ENCODE measurements around the gene TMEM176B. TPM values are rescaled to one million over a fixed set of nuclear protein-coding genes. Genes with fewer than 3 reads are reported as not detected.
"Not testable (repeated sequence)": the region's sequence is repeated elsewhere in the genome, so short reads cannot be mapped to it uniquely, and the experiment has no call there.

Gene TMEM176B
- total RNA-seq, 1 experiment from 2014 or later: not detected

DNA sequence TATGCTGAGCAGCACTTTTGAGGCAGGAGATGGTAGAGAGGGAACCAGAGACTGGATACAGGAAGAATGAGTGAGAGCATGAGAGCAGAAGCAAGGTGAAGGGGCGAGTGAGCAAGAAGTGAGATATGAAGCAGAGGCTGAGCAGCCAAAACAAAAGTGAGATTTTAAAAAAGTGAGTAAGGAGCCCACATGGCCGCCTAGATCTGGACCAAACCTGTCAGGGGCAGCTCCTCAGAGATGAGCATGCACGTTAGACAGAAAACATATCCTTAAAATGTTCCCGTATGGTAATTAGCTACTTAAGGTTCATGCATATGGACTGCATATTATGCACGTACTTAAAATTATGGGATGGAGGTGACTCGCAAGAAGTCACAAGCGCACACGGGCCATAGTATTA lies 22.9 kb upstream of the TMEM176B start:
- no peak for DNase-seq (ENCODE audit: low spot score)

DNA sequence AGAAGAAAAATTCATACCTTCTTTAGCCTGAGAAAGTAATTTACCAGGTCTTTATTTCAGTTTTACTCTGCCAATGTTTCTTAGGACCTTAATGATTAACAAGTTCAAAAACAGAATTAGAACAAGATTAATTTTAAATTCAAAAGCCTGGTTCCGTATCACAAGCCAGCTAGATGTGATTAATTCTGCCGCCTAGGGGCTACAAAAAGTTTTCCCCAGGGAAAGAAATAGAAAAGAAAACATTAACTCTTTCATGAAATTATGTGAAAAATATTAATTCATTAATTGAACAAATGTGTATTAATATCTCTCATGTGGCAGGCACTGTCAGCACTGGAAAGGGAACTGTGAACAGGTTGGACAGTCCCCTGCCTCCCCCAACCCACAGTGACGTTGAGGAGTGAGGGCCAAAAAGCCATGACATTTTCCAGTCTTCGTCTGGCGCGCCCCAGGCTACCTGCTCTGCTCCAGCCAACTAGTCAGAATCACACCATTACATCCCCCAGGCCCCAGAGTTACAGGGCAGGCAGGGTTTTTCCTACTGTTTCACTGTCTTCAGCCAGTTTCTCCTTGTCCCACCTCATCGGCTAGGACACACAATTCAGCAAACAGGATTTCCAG lies 20.5 kb upstream of the TMEM176B start:
- no peak for DNase-seq (ENCODE audit: low spot score)

DNA sequence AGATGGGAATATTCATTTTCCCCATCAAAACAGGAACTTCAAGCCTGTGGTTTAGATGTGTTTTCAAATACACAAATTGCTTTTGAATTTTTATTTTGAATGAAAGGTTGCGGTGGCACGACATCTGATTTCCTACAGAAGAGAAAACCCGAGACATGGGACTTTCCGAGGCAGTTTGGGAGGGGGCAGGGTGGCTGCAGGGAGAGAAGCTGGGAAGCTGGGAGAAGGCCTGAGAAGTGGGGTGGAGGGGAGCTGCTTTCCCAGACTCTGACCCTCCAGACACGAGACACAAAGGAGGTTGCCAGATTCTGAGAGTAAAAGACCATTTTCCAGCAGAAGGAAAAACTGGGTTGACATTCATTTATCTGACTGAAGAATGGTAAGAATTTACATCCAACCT lies 20.0 kb upstream of the TMEM176B start:
- DNase-seq (ENCODE audit: low spot score): no peak

DNA sequence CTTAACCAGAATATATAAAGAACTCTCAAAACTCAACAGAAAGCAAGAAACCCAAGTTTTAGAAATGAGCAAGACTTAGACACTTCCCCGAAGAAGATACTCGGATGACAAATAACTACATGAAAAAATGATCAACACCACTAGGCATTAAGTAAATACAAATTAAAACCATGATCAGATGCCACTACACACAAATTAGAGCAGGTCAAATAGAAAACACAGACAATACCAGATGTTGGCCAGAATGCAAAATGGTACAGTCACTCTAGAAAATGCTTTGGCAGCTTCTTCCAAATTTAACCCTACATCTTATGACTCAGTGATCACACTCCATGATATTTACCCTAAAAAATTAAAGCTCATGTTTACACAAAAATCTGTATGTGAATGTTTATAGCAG lies 18.8 kb upstream of the TMEM176B start:
- DNase-seq (ENCODE audit: low spot score): no peak

DNA sequence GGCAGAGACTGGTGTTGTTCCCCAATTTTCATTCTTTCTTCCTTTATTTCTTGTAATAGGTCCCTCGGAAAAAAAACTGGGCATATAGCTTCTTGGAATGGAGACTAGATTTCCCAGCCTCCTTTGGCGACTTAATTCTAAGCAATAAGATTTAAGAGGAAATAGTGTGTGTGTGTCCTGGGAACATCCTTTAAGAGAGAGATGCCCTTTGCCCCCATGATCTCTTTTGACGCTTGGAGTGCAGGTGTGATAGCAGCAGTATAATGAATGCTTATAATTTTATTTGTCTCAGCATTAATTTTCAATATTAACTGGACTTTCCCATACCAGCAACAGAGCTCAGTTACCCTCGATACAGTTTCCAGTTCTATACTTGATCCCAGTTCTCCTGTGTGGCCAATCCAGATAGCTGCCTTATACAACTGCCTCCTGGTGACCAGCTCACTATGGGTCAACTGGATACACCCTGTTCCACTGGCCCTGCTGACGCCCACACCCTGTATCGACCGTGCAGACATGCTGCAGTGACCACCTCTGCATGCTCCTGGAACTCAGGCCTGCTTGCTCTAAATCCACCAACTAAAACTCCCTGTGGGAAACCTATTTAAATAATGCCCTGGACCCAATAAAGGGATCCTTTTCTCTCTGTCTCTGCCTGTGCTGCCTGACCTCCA lies 14.3 kb upstream of the TMEM176B start:
- DNase-seq (ENCODE audit: low spot score): no peak

DNA sequence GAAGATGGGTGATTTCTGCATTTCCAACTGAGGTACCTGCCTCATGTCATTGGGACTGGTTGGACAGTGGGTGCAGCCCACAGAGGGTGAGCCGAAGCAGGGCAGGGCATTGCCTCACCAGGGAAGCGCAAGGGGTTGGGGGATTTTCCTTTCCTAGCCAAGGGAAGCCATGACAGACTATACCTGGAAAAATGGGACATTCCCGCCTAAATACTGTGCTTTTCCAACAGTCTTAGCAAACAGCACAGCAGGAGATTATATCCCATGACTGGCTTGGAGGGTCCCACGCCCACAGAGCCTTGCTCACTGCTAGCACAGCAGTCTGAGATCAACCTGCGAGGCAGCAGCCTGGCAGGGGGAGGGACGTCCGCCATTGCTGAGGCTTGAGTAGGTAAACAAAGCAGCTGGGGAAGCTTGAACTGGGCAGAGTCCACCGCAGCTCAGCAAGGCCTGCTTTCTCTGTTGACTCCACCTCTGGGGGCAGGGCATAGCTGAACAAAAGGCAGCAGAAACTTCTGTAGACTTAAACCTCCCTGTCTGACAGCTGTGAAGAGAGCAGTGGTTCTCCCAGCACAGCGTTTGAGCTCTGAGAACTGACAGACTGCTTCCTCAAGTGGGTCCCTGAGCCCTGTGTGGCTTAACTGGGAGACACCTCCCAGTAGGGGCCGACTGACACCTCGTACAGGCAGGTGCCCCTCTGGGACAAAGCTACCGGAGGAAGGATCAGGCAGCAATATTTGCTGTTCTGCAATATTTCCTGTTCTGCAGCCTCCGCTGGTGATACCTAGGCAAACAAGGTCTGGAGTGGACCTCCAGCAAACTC lies 7.7 kb upstream of the TMEM176B start:
- not testable (repeated sequence) for DNase-seq (ENCODE audit: low spot score)

DNA sequence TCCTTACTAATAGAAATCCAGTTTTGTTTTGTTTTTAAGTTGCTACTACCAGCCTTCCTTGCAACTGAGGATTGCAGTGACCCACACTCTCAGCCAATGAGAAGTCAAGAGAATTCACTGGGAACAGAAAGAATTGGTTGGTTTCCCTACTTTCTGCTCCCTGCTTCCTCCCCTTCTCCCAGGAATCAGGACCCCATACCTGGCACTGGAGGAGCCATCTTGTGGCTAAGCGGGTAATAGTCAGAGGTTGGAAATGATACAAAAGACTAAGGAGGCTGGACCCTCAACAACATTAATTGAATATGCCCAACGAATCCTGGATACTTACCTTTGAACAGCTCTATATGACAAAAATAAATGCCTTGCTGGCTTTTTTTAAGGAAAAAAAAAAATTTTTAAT lies 6.7 kb upstream of the TMEM176B start:
- no peak for DNase-seq (ENCODE audit: low spot score)

DNA sequence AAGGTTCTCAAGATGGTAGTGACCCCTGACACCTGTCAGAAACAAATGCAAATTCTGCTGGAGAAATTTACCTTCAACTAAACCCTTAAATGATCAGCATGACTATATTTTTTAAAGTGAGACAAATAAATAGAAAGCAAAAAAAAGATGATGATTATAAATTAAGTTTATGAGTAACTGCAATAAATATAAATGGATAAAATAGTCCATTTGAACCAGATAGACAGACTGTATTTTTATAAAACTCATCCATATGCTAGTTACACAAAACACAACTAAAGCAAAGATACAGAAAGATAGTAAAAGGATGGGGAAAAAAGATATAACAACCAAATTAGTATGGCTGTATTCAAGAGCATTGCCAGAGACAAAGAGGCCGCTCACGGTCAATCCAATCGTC lies 6.3 kb upstream of the TMEM176B start:
- DNase-seq (ENCODE audit: low spot score): no peak

DNA sequence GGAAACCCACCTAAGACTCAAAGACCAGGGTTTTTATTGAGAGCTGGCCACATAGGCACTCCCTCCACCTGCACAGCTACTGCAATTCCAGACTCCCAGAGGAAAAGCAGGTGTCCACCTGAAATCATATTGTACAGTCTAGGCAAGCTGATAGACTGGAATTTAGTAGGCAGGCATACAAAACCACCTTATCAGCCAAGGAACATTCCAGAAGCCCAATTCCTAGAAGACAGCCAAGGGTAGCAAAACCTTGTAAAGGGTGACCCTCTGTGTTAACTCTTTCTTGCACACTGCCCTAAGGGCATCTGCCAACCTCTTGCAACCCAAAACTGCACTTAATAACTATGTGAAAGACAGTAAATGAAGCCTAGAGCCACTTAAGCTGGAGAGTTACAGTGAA lies 5.7 kb upstream of the TMEM176B start:
- DNase-seq (ENCODE audit: low spot score): no peak

DNA sequence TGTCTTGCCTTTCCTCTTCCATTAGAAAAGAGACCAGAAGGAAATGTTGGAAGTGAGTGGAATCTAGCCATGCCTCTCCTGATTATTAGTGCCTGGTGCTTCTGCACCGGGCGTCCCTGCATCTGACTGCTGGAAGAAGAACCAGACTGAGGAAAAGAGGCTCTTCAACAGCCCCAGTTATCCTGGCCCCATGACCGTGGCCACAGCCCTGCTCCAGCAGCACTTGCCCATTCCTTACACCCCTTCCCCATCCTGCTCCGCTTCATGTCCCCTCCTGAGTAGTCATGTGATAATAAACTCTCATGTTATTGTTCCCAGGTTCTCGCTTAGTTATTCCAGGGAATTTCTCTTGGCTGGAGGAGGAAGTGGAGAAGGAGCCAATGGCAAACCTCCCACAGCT lies 4.6 kb upstream of the TMEM176B start:
- DNase-seq (ENCODE audit: low spot score): no peak

DNA sequence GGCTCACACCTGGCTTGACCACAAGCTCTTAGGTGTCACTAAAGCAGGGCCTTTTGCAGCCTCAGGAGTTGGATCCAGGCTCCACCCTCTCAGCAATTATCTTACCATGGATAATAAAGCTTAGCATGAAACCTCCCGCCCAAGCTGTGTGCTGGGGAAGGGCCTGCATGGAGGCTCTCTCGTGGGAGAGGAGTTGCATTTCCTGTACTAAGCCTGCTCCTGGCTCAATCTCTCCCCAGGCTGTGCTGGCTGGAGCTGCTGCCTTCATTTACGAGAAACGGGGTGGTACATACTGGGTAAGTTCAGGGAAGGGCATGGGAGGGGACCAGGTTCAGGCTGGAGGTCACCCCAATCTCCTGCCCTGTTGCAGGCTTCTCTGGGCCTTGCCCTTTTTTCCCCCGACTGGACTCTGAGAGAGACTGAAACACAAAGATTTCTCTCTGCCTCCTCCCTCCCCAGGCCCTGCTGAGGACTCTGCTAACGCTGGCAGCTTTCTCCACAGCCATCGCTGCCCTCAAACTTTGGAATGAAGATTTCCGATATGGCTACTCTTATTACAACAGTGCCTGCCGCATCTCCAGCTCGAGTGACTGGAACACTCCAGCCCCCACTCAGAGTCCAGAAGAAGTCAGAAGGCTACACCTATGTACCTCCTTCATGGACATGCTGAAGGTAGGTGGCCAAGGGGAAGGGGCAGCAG lies 3.1 kb upstream of the TMEM176B start:
- DNase-seq (ENCODE audit: low spot score): no peak

DNA sequence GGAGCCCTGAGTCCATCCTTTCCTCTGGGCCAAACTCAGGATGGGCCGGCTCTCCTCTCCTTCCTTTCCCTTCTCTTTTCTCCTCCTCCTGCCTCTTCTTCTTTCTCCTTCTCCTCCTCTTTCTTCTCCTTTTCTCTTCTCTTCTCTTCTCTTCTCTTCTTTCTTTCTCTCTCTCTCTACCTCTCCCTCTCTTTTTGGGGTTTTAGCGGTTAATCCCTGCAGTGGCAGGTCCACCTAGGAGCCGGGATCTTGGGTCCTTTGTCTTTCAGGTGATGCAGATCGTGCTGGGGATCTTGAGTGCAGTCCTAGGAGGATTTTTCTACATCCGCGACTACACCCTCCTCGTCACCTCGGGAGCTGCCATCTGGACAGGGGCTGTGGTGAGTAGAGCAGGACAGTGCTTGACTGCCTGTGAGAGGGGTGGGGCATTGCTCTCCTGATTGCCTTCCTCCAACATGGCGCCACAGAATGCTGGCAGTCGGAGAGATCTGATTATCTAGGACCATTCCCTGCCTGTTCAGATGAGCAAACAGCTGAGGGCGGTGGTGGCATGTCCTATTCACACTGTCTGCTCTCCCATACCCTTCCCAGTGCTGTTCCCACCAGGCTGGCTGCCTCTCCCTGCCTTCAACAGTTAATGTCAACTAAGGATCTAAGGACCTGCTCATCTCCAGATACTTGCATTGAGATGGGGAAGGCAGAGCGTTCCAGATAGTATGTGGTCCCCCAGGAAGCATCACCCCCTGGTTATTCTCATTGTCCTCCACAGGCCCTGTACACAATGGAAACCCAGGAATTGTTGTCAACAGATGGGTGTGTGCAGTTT lies 2.0 kb upstream of the TMEM176B start:
- DNase-seq (ENCODE audit: low spot score): no peak

DNA sequence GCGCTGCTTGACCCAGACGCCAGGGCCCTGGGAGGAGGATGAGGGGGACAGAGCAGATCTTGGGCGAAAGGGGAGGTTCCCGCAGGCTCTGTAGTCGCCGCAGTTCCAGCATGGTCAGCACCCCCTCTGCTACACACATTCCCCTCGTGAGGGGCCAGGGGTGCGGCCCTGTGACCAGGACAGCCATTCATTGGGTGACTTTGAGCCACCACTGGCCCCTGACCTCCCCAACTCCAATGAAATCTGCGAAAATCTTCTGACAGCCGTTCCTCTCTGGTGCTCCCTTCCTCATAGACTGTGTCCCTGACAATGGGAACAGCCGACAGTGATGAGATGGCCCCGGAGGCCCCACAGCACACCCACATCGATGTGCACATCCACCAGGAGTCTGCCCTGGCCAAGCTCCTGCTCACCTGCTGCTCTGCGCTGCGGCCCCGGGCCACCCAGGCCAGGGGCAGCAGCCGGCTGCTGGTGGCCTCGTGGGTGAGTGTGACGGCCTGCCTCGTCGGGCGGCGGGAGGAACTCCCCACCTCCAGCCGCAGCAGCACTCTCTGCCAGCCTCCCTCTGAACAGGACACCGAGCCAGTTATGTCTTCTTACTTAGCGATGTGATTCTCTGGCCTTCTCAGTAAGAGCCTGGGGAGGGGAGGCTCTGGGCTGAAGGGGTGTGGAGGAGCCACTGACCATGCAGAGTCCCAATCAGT lies 1.2 kb upstream of the TMEM176B start:
- no peak for DNase-seq (ENCODE audit: low spot score)

DNA sequence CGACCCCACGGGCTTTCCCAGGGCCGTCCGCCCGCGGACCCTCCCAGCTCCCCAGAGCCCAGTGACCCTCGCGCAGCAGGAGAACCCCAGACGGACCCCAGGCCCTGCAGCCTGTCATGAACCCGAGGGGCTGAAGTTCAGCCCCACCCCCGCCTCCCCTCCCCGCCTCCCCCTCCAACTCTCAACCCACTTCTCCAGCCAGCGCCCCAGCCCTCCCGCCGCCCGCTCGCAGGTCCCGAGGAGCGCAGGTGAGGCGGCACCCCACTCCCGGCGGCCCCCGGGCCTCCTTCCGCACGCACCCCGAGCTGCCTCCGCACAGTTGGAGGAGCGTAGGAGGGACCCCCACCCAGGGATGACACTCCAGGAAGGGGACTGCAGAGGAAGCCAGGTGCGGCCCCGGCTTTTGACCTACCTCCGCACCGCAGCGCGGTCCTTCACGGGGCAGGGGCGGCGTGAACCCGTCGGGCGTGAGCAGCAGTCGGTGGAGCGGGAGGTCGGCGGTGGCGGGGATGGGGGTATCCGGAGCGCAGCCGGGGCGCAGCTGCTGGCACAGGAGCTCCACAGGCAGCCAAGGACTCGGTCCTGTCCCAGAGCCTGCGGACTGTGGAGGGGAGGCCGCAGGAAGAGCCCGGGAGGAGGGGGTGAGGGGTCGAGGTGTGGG lies 547 bp upstream of the TMEM176B start, which contains the start of gene TMEM176A:
TMEM176A (plus strand) TSS at position 189 of the 661 bp plus-strand sequence. CDS start 782 bp downstream, outside the sequence.
- no peak for DNase-seq (ENCODE audit: low spot score)

DNA sequence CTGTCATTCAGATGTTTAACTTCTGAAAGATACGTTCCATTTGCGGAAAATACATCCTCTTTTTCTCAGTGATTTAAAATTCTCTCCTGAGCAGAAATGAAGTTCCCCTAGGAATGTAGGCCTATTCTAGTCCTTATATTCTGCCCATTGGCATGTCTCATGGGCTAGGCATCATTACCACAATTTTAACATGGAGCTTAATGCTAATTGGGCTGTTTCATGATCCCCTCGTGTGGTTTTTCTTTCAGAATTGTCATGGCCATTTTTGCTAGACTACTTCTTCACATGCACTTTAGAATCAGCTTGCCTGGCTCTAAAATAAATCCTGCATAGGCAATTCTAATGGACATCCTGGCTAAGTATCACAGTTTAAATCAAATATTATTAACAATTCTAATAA lies 1.0 kb downstream of the TMEM176B start:
- DNase-seq (ENCODE audit: low spot score): no peak

DNA sequence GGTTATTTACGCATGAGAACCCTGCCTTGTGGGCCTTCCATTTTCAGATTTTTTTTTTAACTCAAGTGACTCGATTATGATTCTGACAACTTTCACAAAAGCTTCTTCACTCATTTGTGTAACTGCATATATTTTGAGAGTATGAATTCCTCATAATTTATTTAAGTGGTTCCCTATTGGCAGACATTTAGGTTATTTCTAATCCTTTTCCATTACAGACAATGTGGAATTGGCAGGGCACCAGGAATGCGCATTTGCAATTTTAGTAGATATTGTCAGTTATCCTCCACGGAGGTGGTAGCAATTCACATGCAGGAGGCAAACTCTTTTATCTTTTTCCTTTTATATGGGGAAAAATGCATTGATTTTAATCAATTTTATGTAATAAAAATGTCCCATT lies 2.5 kb downstream of the TMEM176B start:
- no peak for DNase-seq (ENCODE audit: low spot score)

DNA sequence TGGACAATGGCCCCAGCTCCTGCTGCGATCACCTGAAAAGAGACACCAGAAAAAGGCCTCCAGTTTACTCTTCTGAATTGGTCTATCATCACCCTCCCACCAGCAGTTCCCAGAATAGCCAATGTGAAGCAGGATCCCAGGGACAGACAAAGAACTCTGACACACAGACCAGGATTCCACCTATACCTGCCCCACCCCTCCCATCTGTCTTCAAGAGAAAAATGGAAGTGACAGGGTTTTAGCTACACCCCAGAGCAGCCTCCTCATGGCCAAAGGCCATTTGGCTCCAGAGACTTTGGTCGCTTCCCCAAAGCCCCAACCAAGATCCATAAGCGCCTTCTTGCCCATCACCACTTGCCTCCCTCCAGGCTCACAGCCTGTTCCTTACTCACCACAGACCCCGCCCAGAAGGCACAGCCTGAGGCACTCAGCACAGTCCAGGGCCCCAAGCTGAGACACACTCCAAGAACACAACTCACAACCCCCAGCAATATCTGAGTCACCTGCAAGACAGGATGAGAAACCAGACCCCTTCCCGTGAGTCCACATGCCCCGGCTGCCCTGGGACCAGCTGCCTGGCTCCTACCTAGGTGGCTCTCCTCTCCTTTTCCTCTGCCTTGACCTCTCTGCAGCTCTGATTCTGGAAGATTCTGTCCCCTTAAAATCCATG lies 6.5 kb downstream of the TMEM176B start:
- no peak for DNase-seq (ENCODE audit: low spot score)

DNA sequence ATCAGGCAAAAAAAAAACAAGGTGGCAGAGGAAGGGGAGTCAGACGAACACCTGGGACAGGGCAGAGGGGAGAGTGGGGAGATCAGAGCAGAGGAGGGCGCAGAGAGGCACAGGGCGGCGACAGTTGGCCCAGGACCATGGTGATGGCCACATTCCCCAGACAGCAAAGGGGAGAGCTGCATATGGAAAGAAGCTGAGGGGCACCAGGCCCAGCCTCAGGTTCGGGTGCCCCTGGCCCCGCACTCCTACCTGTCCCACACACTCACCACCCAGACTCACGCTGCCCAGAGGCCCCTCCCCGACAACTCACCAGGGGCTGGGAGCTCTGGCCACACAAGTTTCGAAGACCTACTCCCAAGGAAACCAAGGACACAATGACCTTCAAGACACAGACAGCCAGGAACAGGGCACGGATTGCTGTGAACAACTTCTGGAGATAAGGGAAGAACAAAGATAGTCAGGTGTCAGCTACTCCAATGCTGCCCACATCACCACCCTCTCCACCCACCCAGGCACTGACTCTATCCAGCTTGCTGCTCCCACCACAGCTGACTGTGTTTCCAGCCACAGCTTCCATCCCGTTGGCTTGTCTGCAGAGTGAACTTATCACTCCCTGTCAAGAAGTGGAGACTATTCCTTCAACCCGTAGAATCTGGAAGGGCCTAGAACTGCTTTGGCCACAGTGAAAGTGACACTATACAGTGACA lies 8.3 kb downstream of the TMEM176B start:
- DNase-seq (ENCODE audit: low spot score): no peak

DNA sequence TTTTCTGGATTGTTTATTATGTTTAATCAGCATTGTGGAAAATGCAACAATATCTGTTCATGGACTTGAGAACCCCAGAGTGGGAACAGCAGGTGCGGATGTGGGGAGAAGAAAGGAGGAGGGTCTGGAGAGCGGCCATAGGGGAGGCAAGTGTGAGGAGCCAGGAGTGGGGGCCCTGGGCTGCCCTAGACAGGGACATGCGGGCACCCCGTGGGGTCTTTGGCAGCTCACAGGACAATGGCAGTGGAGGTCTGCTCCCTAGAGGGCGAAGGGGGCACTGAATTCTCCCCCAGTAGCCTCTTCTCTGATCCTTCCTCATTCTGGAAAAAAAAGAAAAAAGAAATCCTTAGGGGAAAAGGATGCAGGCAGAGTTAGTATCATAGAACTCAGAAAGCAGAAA lies 8.9 kb downstream of the TMEM176B start:
- no peak for DNase-seq (ENCODE audit: low spot score)

Measured in A172 (cell line).